Epithelial cell of proximal tubule (primary cell): ENCODE data around the gene ACP1. TPM values are rescaled to one million over a fixed set of nuclear protein-coding genes. Genes with fewer than 3 reads are reported as not detected.

Experiments
- DNase-seq: peaks from one replicate; pipeline ENCODE4 v3.0.0-alpha.2; 2011; ENCODE audit warnings: low read depth
- H3K4me3 ChIP-seq: 2 replicates; pipeline ENCODE4 v1.5.1; 2011; ENCODE audit warnings: low read depth, mild to moderate bottlenecking, low read length
- CTCF ChIP-seq: conservative IDR thresholded peaks from 2 replicates; pipeline ENCODE4 v1.5.1; 2012; ENCODE audit warnings: low read depth, mild to moderate bottlenecking, low read length
- total RNA-seq: library from RNA; depleted of rRNA; stranded (reverse); fragments of >200 nt; gene quantifications from 2 replicates; pipeline ENCODE4 v1.2.3, GENCODE V29; 2015

The ACP1 gene
- total RNA-seq, 1 donor from 2014 or later: 111 TPM

- DNase-seq: no peak
- no peak overlapping the region for H3K4me3 ChIP-seq
- no peak for TF ChIP-seq CTCF
Observed at GRCh38 chr2:255195-255594, 9.6 kb upstream of the ACP1 start.

GRCh38 chr2:256094-256493 lies 8.7 kb upstream of the ACP1 start:
- no peak for DNase-seq
- H3K4me3 ChIP-seq: no peak overlapping the region
- TF ChIP-seq CTCF: no peak

GRCh38 chr2:257429-257828 lies 7.3 kb upstream of the ACP1 start:
- TF ChIP-seq CTCF: no peak
- DNase-seq: no peak
- H3K4me3 ChIP-seq: no peak overlapping the region

- H3K4me3 ChIP-seq: no peak overlapping the region
- TF ChIP-seq CTCF: no peak
- no peak for DNase-seq
Observed at GRCh38 chr2:257842-258241, 6.9 kb upstream of the ACP1 start.

- no peak overlapping the region for H3K4me3 ChIP-seq
- DNase-seq: no peak
- TF ChIP-seq CTCF: no peak
Observed at GRCh38 chr2:258933-259332, 5.8 kb upstream of the ACP1 start.

GRCh38 chr2:259789-260331 lies 4.9 kb upstream of the ACP1 start:
- no peak for TF ChIP-seq CTCF
- H3K4me3 ChIP-seq: no peak overlapping the region
- no peak for DNase-seq

GRCh38 chr2:260507-261161 lies 4.1 kb upstream of the ACP1 start:
- TF ChIP-seq CTCF: no peak
- H3K4me3 ChIP-seq: no peak overlapping the region
- no peak for DNase-seq
